SJCRH30 (cell line): ENCODE data around the gene KRT1. TPM values are rescaled to one million over a fixed set of nuclear protein-coding genes. Genes with fewer than 3 reads are reported as not detected.
"Not testable (repeated sequence)": the region's sequence is repeated elsewhere in the genome, so short reads cannot be mapped to it uniquely, and the experiment has no call there.

Source experiments
- DNase-seq, 2 experiments: peaks; one replicate each; pipeline ENCODE4 v3.0.0-alpha.2; 2015 to 2020
- H3K27ac ChIP-seq: fragments of 250-450 bp; sonication (Bioruptor Pico); 2 replicates; pipeline ENCODE4 v1.5.1; 2020; ENCODE audit warnings: mild to moderate bottlenecking, moderate library complexity
- H3K27me3 ChIP-seq: fragments of 250-450 bp; sonication (Bioruptor Pico); 2 replicates; pipeline ENCODE4 v1.5.1; 2020; ENCODE audit warnings: mild to moderate bottlenecking, moderate library complexity
- H3K36me3 ChIP-seq: fragments of 250-450 bp; sonication (Bioruptor Pico); 2 replicates; pipeline ENCODE4 v1.5.1; 2020; ENCODE audit warnings: mild to moderate bottlenecking, moderate library complexity
- H3K4me1 ChIP-seq: fragments of 250-450 bp; sonication (Bioruptor Pico); 2 replicates; pipeline ENCODE4 v1.5.1; 2020; ENCODE audit warnings: mild to moderate bottlenecking, moderate library complexity
- H3K4me3 ChIP-seq: fragments of 250-450 bp; sonication (Bioruptor Pico); 2 replicates; pipeline ENCODE4 v1.5.1; 2020; ENCODE audit warnings: mild to moderate bottlenecking, moderate library complexity
- H3K9me3 ChIP-seq: fragments of 250-450 bp; sonication (Bioruptor Pico); replicated peaks from 2 replicates; pipeline ENCODE4 v1.5.1; 2020; ENCODE audit warnings: mild to moderate bottlenecking, moderate library complexity
- total RNA-seq: library from RNA; depleted of rRNA; stranded (reverse); fragments of >200 nt; shearing (Covaris generic); gene quantifications from 2 replicates; pipeline ENCODE4 v1.2.3, GENCODE V29; 2014; rRNA removed

Gene KRT1
- not detected in 2 replicates for total RNA-seq

- no peak for DNase-seq
- Histone ChIP-seq H3K36me3 (no peaks in the 10 kb centered on the region), H3K27ac (no peak within 1 kb of the TSS), H3K4me1 (no peaks in the 10 kb centered on the region), H3K27me3 (no peaks in the 10 kb centered on the region), H3K9me3 (no peaks in the 10 kb centered on the region), H3K4me3 (no peak within 1 kb of the TSS)
These were observed at the start of gene KRT1 for GRCh38 chr12:52680363-52680762. Gene KRT1 (minus strand): TSS chr12:52680407. CDS start chr12:52680348, 59 bp downstream.

DNA sequence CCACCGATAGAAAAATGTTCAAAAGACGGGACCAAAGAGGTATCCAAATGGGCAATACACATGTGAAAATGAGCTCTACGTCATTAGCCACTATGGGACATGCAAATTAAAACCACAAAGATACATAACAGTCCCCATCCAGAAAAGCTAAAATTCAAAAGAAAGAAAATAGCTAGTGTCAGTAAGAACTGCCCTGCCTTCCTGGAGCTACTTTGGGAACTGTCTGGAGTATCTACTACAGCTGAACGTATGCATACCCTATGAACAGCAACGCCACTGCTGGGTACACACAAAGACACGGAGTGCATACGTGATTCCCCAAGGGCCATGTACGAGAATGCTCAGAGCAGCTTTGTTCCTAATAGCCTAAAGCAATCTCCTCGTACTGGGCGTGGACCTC, 48.9 kb upstream of the KRT1 start:
- no peak for DNase-seq
- H3K36me3 ChIP-seq: no peaks in the 10 kb centered on the region
- H3K4me3 ChIP-seq: no peak overlapping the region
- no peak overlapping the region for H3K27ac ChIP-seq
- H3K4me1 ChIP-seq: no peaks in the 10 kb centered on the region
- no peaks in the 10 kb centered on the region for H3K9me3 ChIP-seq
- 0 out of 2 replicates have a peak, but pooled peaks cover 9% of the 10 kb centered on the region for H3K27me3 ChIP-seq

DNA sequence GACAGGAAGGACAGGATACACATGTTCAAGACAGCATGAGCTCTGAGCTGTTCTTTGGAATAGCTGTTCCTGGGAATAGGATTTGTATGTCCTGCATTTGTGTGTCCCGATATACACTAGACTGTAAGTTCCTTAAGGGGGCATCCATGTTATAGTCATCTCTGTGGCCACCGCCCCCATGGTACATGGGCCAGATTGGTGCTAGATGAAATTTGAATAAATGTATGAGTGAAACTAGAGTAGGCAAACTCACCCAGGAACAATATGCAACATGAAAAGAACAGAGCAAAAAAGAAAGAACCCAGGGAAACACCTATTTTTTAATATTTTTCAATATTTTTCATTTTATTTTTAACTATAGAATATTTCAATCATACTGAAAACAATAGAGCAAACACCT, 48.2 kb upstream of the KRT1 start:
- Histone ChIP-seq H3K36me3 (no peaks in the 10 kb centered on the region), H3K9me3 (no peaks in the 10 kb centered on the region), H3K4me1 (no peaks in the 10 kb centered on the region), H3K4me3 (no peak overlapping the region), H3K27me3 (0 out of 2 replicates have a peak, but pooled peaks cover 9% of the 10 kb centered on the region), H3K27ac (no peak overlapping the region)
- no peak for DNase-seq

DNA sequence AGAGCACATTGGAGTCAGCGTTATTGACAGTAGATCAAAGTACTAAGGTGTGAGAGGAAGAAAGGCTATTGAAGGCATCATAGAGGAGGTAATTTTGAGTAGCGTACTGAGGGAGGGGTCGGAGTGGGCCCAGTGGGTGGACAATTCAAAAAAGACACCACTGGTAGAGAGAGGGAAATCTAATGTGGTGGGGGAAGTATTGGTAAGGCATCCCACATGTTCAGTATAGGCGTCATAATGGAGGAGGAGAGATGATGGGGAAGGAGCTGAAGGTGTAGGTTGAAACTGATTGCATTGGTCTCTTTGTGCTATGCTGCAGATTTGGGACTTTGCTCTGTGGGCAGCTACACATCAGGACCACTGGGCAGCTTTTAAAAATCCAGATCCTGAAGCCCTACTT, 46.8 kb upstream of the KRT1 start:
- Histone ChIP-seq H3K27me3 (0 out of 2 replicates have a peak, but pooled peaks cover 9% of the 10 kb centered on the region), H3K36me3 (no peaks in the 10 kb centered on the region), H3K4me1 (no peaks in the 10 kb centered on the region), H3K27ac (no peak overlapping the region), H3K9me3 (no peaks in the 10 kb centered on the region), H3K4me3 (no peak overlapping the region)
- no peak for DNase-seq

GRCh38 chr12:52726451-52726850, 46.2 kb upstream of the KRT1 start:
- H3K27ac ChIP-seq: no peak overlapping the region
- no peak overlapping the region for H3K4me3 ChIP-seq
- H3K27me3 ChIP-seq: 0 out of 2 replicates have a peak, but pooled peaks cover 7% of the 10 kb centered on the region
- no peaks in the 10 kb centered on the region for H3K9me3 ChIP-seq
- H3K4me1 ChIP-seq: no peaks in the 10 kb centered on the region
- H3K36me3 ChIP-seq: no peaks in the 10 kb centered on the region
- no peak for DNase-seq

- no peak for DNase-seq
- no peaks in the 10 kb centered on the region for H3K9me3 ChIP-seq
- no peaks in the 10 kb centered on the region for H3K36me3 ChIP-seq
- no peak overlapping the region for H3K4me3 ChIP-seq
- no peak overlapping the region for H3K27ac ChIP-seq
- no peaks in the 10 kb centered on the region for H3K27me3 ChIP-seq
- H3K4me1 ChIP-seq: no peaks in the 10 kb centered on the region
These were observed 44.2 kb upstream of the KRT1 start for GRCh38 chr12:52724384-52724783.

- Histone ChIP-seq H3K4me1 (no peaks in the 10 kb centered on the region), H3K4me3 (no peak overlapping the region), H3K36me3 (no peaks in the 10 kb centered on the region), H3K9me3 (no peaks in the 10 kb centered on the region), H3K27me3 (no peaks in the 10 kb centered on the region), H3K27ac (no peak overlapping the region)
- no peak for DNase-seq
These were observed 42.5 kb upstream of the KRT1 start for GRCh38 chr12:52722680-52723079.

GRCh38 chr12:52721838-52722470, 41.7 kb upstream of the KRT1 start:
- Histone ChIP-seq H3K9me3 (no peaks in the 10 kb centered on the region), H3K4me3 (no peak overlapping the region), H3K36me3 (no peaks in the 10 kb centered on the region), H3K27me3 (no peaks in the 10 kb centered on the region), H3K27ac (no peak overlapping the region), H3K4me1 (no peaks in the 10 kb centered on the region)
- DNase-seq: no peak

GRCh38 chr12:52720365-52720886, 40.2 kb upstream of the KRT1 start:
- DNase-seq: no peak
- H3K27me3 ChIP-seq: no peaks in the 10 kb centered on the region

GRCh38 chr12:52716061-52716460, 35.9 kb upstream of the KRT1 start:
- H3K4me3 ChIP-seq: no peak overlapping the region
- no peak overlapping the region for H3K27ac ChIP-seq
- H3K4me1 ChIP-seq: no peaks in the 10 kb centered on the region
- H3K9me3 ChIP-seq: no peaks in the 10 kb centered on the region
- DNase-seq: no peak
- H3K36me3 ChIP-seq: no peaks in the 10 kb centered on the region
- H3K27me3 ChIP-seq: no peaks in the 10 kb centered on the region

More at GRCh38 chr12:52720365-52720886, 40.2 kb upstream of the KRT1 start:
- Histone ChIP-seq H3K36me3 (no peaks in the 10 kb centered on the region), H3K27ac (no peak overlapping the region), H3K4me3 (no peak overlapping the region), H3K9me3 (no peaks in the 10 kb centered on the region), H3K4me1 (no peaks in the 10 kb centered on the region)

GRCh38 chr12:52715416-52715815, 35.2 kb upstream of the KRT1 start:
- Histone ChIP-seq H3K9me3 (no peaks in the 10 kb centered on the region), H3K36me3 (no peaks in the 10 kb centered on the region), H3K27ac (no peak overlapping the region), H3K27me3 (no peaks in the 10 kb centered on the region), H3K4me3 (no peak overlapping the region), H3K4me1 (no peaks in the 10 kb centered on the region)
- no peak for DNase-seq

DNA sequence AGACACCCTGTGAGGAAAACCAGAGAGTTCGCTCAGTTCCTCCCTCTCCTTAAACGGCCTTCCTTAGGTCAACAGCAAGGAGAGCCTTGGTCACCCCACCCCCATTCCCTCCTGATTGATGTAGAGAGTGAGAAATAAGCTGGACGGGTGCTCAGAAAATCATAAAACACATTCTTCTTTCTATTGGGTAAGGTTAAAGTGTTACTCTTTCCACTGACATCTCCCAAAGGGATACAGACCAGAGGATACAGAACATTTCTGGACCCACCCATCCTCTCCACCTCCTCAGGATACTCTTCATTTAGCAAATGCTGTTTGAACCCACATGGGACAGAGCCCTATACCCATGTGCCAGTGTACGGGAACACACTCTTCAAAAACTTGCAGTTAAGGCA, 34.7 kb upstream of the KRT1 start:
- no peaks in the 10 kb centered on the region for H3K9me3 ChIP-seq
- no peak for DNase-seq
- H3K27me3 ChIP-seq: no peaks in the 10 kb centered on the region
- H3K4me3 ChIP-seq: no peak overlapping the region
- no peaks in the 10 kb centered on the region for H3K36me3 ChIP-seq
- H3K4me1 ChIP-seq: no peaks in the 10 kb centered on the region
- H3K27ac ChIP-seq: no peak overlapping the region

GRCh38 chr12:52713960-52714886, 34.0 kb upstream of the KRT1 start:
- Histone ChIP-seq H3K4me3 (no peak overlapping the region), H3K36me3 (no peaks in the 10 kb centered on the region), H3K27ac (no peak overlapping the region), H3K9me3 (no peaks in the 10 kb centered on the region), H3K27me3 (no peaks in the 10 kb centered on the region), H3K4me1 (no peaks in the 10 kb centered on the region)
- no peak for DNase-seq

- not testable (repeated sequence) for DNase-seq, H3K27me3 ChIP-seq, H3K4me3 ChIP-seq, H3K36me3 ChIP-seq, H3K9me3 ChIP-seq, H3K27ac ChIP-seq, H3K4me1 ChIP-seq
These were observed 31.9 kb upstream of the KRT1 start for GRCh38 chr12:52712122-52712521.

DNA sequence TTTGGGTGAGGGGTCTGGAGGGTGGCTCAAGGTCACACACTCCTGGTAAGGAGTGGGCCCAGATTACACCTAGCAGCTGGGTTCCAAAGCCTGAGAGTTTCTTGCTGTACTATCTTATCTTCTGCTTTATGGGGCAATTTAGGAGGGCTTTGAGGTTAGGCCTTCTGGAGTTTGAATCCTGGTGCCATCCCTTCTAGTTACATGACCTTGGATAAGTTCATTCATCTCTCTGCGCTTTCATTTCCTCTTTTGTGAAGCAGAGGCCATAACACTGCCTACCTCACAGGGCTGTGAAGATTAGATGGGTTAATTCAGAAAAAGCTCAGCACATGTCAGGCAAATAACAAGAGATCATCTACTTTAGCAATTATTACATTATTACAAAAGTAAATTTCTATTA, 30.5 kb upstream of the KRT1 start:
- H3K4me1 ChIP-seq: no peaks in the 10 kb centered on the region
- H3K27ac ChIP-seq: no peak overlapping the region
- no peak for DNase-seq
- no peaks in the 10 kb centered on the region for H3K27me3 ChIP-seq
- H3K9me3 ChIP-seq: no peaks in the 10 kb centered on the region
- H3K36me3 ChIP-seq: no peaks in the 10 kb centered on the region
- no peak overlapping the region for H3K4me3 ChIP-seq
